ENCODE data around the gene SELPLG. TPM values are rescaled to one million over a fixed set of nuclear protein-coding genes. Genes with fewer than 3 reads are reported as not detected.

SELPLG gene
- total RNA-seq, 2 experiments from 2014 or later: 22.1 to 23.8 TPM

DNA sequence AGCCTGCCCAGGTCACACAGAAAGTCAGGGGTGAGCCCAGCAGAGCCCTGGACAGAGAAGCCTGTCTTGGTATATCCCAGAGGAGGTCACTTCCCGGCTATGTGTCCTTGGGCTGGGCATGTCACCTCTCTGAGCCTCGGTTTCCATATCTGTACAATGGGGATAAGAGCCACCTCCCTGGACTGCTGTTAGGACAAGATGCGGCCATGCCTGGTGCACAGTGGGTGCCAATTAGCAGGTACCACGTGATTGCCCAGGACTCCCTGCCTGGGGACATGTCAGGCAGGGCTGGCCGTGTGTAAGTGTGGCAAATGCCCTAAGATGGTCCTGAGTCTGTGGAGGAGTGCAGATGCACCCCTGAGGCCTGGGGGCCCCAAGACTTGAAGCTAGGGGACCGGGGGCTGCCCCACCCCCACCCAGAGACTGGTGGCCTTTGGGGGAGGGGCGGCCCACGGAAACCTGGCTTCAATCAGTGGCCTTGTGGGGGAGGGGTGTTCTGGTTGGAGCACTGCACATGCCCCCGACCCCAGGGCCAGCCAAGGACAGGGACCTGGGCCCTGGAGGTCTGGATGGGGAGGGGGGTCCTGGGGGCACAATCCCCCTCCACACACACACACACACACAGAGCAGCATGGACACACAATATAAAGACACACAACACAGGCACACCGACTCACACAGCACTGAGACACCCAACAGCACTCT lies 36.7 kb downstream of the SELPLG start:
- TF ChIP-seq CTCF (IDR thresholded peaks at IDR 0.05): no peak
- H3K36me3 Mint-ChIP-seq (ENCODE audit: low read depth): no peaks in the 10 kb centered on the region
- intact Hi-C loops (cut with micrococcal nuclease): no loop called here
- no peaks in the 10 kb centered on the region for H3K4me1 Mint-ChIP-seq (ENCODE audit: low read depth)
- H3K27ac Mint-ChIP-seq: no peak overlapping the region
- CTCF ChIA-PET: interaction anchor here (4.2 kb wide), 1 partner anchor 20 kb away, joined by 17 read pairs; no protein-coding TSS in a partner anchor
- no peaks in the 10 kb centered on the region for H3K9me3 Mint-ChIP-seq
- H3K4me3 Mint-ChIP-seq: no peak overlapping the region
- H3K27me3 Mint-ChIP-seq: no peaks in the 10 kb centered on the region
- POLR2A ChIA-PET: no interaction called here
- no peak for DNase-seq
- no peak for ATAC-seq

GRCh38 chr12:108595711-108596647 lies 37.7 kb downstream of the SELPLG start:
- DNase-seq: no peak
- H3K9me3 Mint-ChIP-seq: no peaks in the 10 kb centered on the region
- ChIA-PET POLR2A (no interaction called here), CTCF (interaction anchor here (4.2 kb wide), 1 partner anchor 21 kb away, joined by 17 read pairs; no protein-coding TSS in a partner anchor)
- intact Hi-C loops (cut with micrococcal nuclease): no loop called here
- no peak for ATAC-seq
- no peaks in the 10 kb centered on the region for H3K4me1 Mint-ChIP-seq (ENCODE audit: low read depth)
- H3K27me3 Mint-ChIP-seq: no peaks in the 10 kb centered on the region
- no peak for TF ChIP-seq CTCF (IDR thresholded peaks at IDR 0.05)
- H3K4me3 Mint-ChIP-seq: no peak overlapping the region
- H3K36me3 Mint-ChIP-seq (ENCODE audit: low read depth): no peaks in the 10 kb centered on the region
- no peak overlapping the region for H3K27ac Mint-ChIP-seq

- Mint-ChIP-seq H3K36me3 (ENCODE audit: low read depth) (no peaks in the 10 kb centered on the region), H3K27me3 (no peaks in the 10 kb centered on the region), H3K27ac (no peak overlapping the region), H3K4me3 (no peak overlapping the region), H3K9me3 (no peaks in the 10 kb centered on the region), H3K4me1 (ENCODE audit: low read depth) (no peaks in the 10 kb centered on the region)
- intact Hi-C loops (cut with micrococcal nuclease): no loop called here
- CTCF ChIA-PET: interaction anchor here (4.2 kb wide), 1 partner anchor 22 kb away, joined by 17 read pairs; no protein-coding TSS in a partner anchor
- no peak for TF ChIP-seq CTCF (IDR thresholded peaks at IDR 0.05)
- no peak for DNase-seq
- POLR2A ChIA-PET: interaction anchor here (0.6 to 0.7 kb wide), 2 partner anchors 98 to 801 kb away, joined by 3 read pairs; no protein-coding TSS in a partner anchor
- ATAC-seq: no peak
These were observed 38.6 kb downstream of the SELPLG start for GRCh38 chr12:108594960-108595710.

GRCh38 chr12:108594323-108594903 lies 39.3 kb downstream of the SELPLG start:
- Mint-ChIP-seq H3K36me3 (ENCODE audit: low read depth) (no peaks in the 10 kb centered on the region), H3K27me3 (no peaks in the 10 kb centered on the region), H3K9me3 (no peaks in the 10 kb centered on the region), H3K27ac (no peak overlapping the region), H3K4me3 (no peak overlapping the region), H3K4me1 (ENCODE audit: low read depth) (no peaks in the 10 kb centered on the region)
- ATAC-seq: no peak
- DNase-seq: no peak
- ChIA-PET CTCF (interaction anchor here (0.8 to 4.2 kb wide), 2 partner anchors 12 to 23 kb away, joined by 3 to 17 read pairs; no protein-coding TSS in a partner anchor), POLR2A (interaction anchor here (0.7 kb wide), 1 partner anchor 801 kb away, joined by 3 read pairs; no protein-coding TSS in a partner anchor)
- intact Hi-C loops (cut with micrococcal nuclease): no loop called here
- TF ChIP-seq CTCF (IDR thresholded peaks at IDR 0.05): no peak

Data from activated CD8-positive, alpha-beta T cell treated with anti-CD3 and anti-CD28 coated beads for 36 hours (primary cell).